GM21423 (cell line): ENCODE results near the gene CDK4.

ENCODE experiments used
- ATAC-seq: cut with Tn5 transposase; IDR thresholded peaks from one replicate; pipeline ENCODE4 v1.9.1; 2021; ENCODE audit warnings: mild to moderate bottlenecking, moderate library complexity; ENCODE audit not compliant: unreplicated experiment

The CDK4 gene

GRCh38 chr12:57772429-57773322 lies 20.6 kb upstream of the CDK4 start, which contains the start of gene EEF1AKMT3:
Gene EEF1AKMT3, plus strand, starts transcription at chr12:57772614. Its CDS starts 111 bp downstream, at chr12:57772725.
- ATAC-seq = peak; percentile 26

- ATAC-seq = peak; percentile 82
Observed at GRCh38 chr12:57771873-57772428, 19.8 kb upstream of the CDK4 start, which contains the start of gene METTL1. Gene METTL1, minus strand, starts transcription at chr12:57772105. Its CDS starts 22 bp downstream, at chr12:57772083.

GRCh38 chr12:57771236-57771872 lies 19.2 kb upstream of the CDK4 start:
- peak; percentile 66 for ATAC-seq

- no peak for ATAC-seq
Observed at GRCh38 chr12:57770734-57771133, 18.6 kb upstream of the CDK4 start.

GRCh38 chr12:57769594-57769993 lies 17.5 kb upstream of the CDK4 start:
- no peak for ATAC-seq

- ATAC-seq = no peak
Observed at GRCh38 chr12:57767876-57768275, 15.8 kb upstream of the CDK4 start.

- ATAC-seq = no peak
Observed at GRCh38 chr12:57767305-57767698, 15.2 kb upstream of the CDK4 start.

GRCh38 chr12:57766464-57767304 lies 14.6 kb upstream of the CDK4 start, which contains the start of gene CYP27B1:
Gene CYP27B1, minus strand, starts transcription at chr12:57767078. Its CDS starts 37 bp downstream, at chr12:57767041.
- ATAC-seq = no peak

GRCh38 chr12:57765698-57766463 lies 13.8 kb upstream of the CDK4 start:
- ATAC-seq = no peak

GRCh38 chr12:57765003-57765697 lies 13.0 kb upstream of the CDK4 start:
- ATAC-seq = no peak

- no peak for ATAC-seq
Observed at GRCh38 chr12:57764662-57765002, 12.5 kb upstream of the CDK4 start.

- no peak for ATAC-seq
Observed at GRCh38 chr12:57763881-57764661, 12.0 kb upstream of the CDK4 start.

GRCh38 chr12:57762463-57762862 lies 10.4 kb upstream of the CDK4 start:
- no peak for ATAC-seq

- no peak for ATAC-seq
Observed at GRCh38 chr12:57761391-57761998, 9.4 kb upstream of the CDK4 start.

GRCh38 chr12:57760347-57760982 lies 8.4 kb upstream of the CDK4 start:
- no peak for ATAC-seq

GRCh38 chr12:57759360-57759980 lies 7.4 kb upstream of the CDK4 start:
- ATAC-seq = no peak
